HG03108 (cell line): ENCODE results near the gene PDK4.
"Not testable (repeated sequence)": the region's sequence is repeated elsewhere in the genome, so short reads cannot be mapped to it uniquely, and the experiment has no call there.

Experiments used
- ATAC-seq: cut with Tn5 transposase; IDR thresholded peaks from one replicate; pipeline ENCODE4 v1.9.1; 2021; ENCODE audit warnings: moderate library complexity; ENCODE audit not compliant: unreplicated experiment

The PDK4 gene

GRCh38 chr7:95605275-95605674, 9.0 kb upstream of the PDK4 start:
- ATAC-seq = no peak

- not testable (repeated sequence) for ATAC-seq
Observed at GRCh38 chr7:95604811-95605210, 8.5 kb upstream of the PDK4 start.

- ATAC-seq = not testable (repeated sequence)
Observed at GRCh38 chr7:95604397-95604796, 8.1 kb upstream of the PDK4 start.

GRCh38 chr7:95602421-95602820, 6.1 kb upstream of the PDK4 start:
- ATAC-seq = no peak

- no peak for ATAC-seq
Observed at GRCh38 chr7:95601316-95601715, 5.0 kb upstream of the PDK4 start.

- ATAC-seq = no peak
Observed at GRCh38 chr7:95599069-95599468, 2.8 kb upstream of the PDK4 start.

GRCh38 chr7:95598511-95598910, 2.2 kb upstream of the PDK4 start:
- ATAC-seq = no peak

- no peak for ATAC-seq
Observed at GRCh38 chr7:95595746-95596197, 544 bp downstream of the PDK4 start.

- no peak for ATAC-seq
Observed at GRCh38 chr7:95594185-95594584, 2.1 kb downstream of the PDK4 start.

- no peak for ATAC-seq
Observed at GRCh38 chr7:95593343-95593742, 3.0 kb downstream of the PDK4 start.

- no peak for ATAC-seq
Observed at GRCh38 chr7:95592570-95592969, 3.7 kb downstream of the PDK4 start.

- ATAC-seq = no peak
Observed at GRCh38 chr7:95590387-95591248, 5.7 kb downstream of the PDK4 start.

GRCh38 chr7:95589766-95590165, 6.5 kb downstream of the PDK4 start:
- ATAC-seq = no peak

- no peak for ATAC-seq
Observed at GRCh38 chr7:95589031-95589430, 7.3 kb downstream of the PDK4 start.

- no peak for ATAC-seq
Observed at GRCh38 chr7:95586951-95587301, 9.4 kb downstream of the PDK4 start.

- ATAC-seq = no peak
Observed at GRCh38 chr7:95585426-95585789, 10.9 kb downstream of the PDK4 start.

- no peak for ATAC-seq
Observed at GRCh38 chr7:95584769-95585425, 11.4 kb downstream of the PDK4 start.

GRCh38 chr7:95583834-95584621, 12.3 kb downstream of the PDK4 start:
- ATAC-seq = no peak

GRCh38 chr7:95582578-95583293, 13.6 kb downstream of the PDK4 start:
- no peak for ATAC-seq

- ATAC-seq = no peak
Observed at GRCh38 chr7:95581467-95581866, 14.8 kb downstream of the PDK4 start.

- no peak for ATAC-seq
Observed at GRCh38 chr7:95579318-95579717, 17.0 kb downstream of the PDK4 start.
